GM10847 (cell line): ENCODE data around the gene GPR26.

ENCODE experiments used
- POLR2A ChIP-seq: IDR thresholded peaks from 2 replicates; pipeline ENCODE4 v1.6.1; 2011; ENCODE audit not compliant: insufficient read length; ENCODE audit errors: extremely low read depth

Gene GPR26

GRCh38 chr10:123639131-123639530 is 27.0 kb upstream of the GPR26 start:
- no peak for TF ChIP-seq POLR2A

- TF ChIP-seq POLR2A, result no peak
Observed at GRCh38 chr10:123640016-123640535, 26.1 kb upstream of the GPR26 start.

GRCh38 chr10:123642293-123642692 is 23.9 kb upstream of the GPR26 start:
- TF ChIP-seq POLR2A, result no peak

GRCh38 chr10:123642697-123643096 is 23.5 kb upstream of the GPR26 start:
- no peak for TF ChIP-seq POLR2A

GRCh38 chr10:123643315-123643714 is 22.8 kb upstream of the GPR26 start:
- TF ChIP-seq POLR2A, result no peak

- TF ChIP-seq POLR2A, result no peak
Observed at GRCh38 chr10:123645016-123645415, 21.1 kb upstream of the GPR26 start.

GRCh38 chr10:123645615-123646014 is 20.5 kb upstream of the GPR26 start:
- no peak for TF ChIP-seq POLR2A

GRCh38 chr10:123648595-123648994 is 17.6 kb upstream of the GPR26 start:
- TF ChIP-seq POLR2A, result no peak

- TF ChIP-seq POLR2A, result no peak
Observed at GRCh38 chr10:123649676-123650075, 16.5 kb upstream of the GPR26 start.

GRCh38 chr10:123651421-123652047 is 14.6 kb upstream of the GPR26 start:
- no peak for TF ChIP-seq POLR2A

GRCh38 chr10:123655751-123656150 is 10.4 kb upstream of the GPR26 start:
- no peak for TF ChIP-seq POLR2A

- no peak for TF ChIP-seq POLR2A
Observed at GRCh38 chr10:123663522-123663921, 2.6 kb upstream of the GPR26 start.

- TF ChIP-seq POLR2A, result no peak
Observed at GRCh38 chr10:123665491-123666286, 466 bp upstream of the GPR26 start.

- TF ChIP-seq POLR2A, result no peak
Observed at GRCh38 chr10:123669886-123670285, 3.7 kb downstream of the GPR26 start.

- no peak for TF ChIP-seq POLR2A
Observed at GRCh38 chr10:123673198-123673597, 7.0 kb downstream of the GPR26 start.

- TF ChIP-seq POLR2A, result no peak
Observed at GRCh38 chr10:123674741-123675140, 8.6 kb downstream of the GPR26 start.
